NOMO-1 treated with dmso at 0.1 percent for 144 hours (cell line): Measurements from ENCODE around the gene OGDH.

ENCODE experiments used
- DNase-seq: peaks from one replicate; lab custom pipeline; 2025; ENCODE audit not compliant: unreplicated experiment; lab: John Stamatoyannopoulos, UW

The OGDH gene

GRCh38 chr7:44637788-44638594 is 31.6 kb downstream of the OGDH start:
- DNase-seq = peak; percentile 86

GRCh38 chr7:44638611-44639557 is 32.5 kb downstream of the OGDH start:
- peak; percentile 93 for DNase-seq

GRCh38 chr7:44639671-44640321 is 33.4 kb downstream of the OGDH start:
- DNase-seq = no peak

GRCh38 chr7:44643206-44643605 is 36.8 kb downstream of the OGDH start:
- no peak for DNase-seq

- no peak for DNase-seq
Measured at GRCh38 chr7:44645254-44645653, 38.8 kb downstream of the OGDH start.

GRCh38 chr7:44645696-44646095 is 39.3 kb downstream of the OGDH start:
- no peak for DNase-seq

- DNase-seq = no peak
Measured at GRCh38 chr7:44646176-44646920, 39.9 kb downstream of the OGDH start.

- no peak for DNase-seq
Measured at GRCh38 chr7:44646921-44647636, 40.7 kb downstream of the OGDH start.

- no peak for DNase-seq
Measured at GRCh38 chr7:44647981-44648714, 41.7 kb downstream of the OGDH start.

GRCh38 chr7:44650242-44650641 is 43.8 kb downstream of the OGDH start:
- no peak for DNase-seq

- no peak for DNase-seq
Measured at GRCh38 chr7:44650772-44651171, 44.3 kb downstream of the OGDH start.

- no peak for DNase-seq
Measured at GRCh38 chr7:44652535-44652934, 46.1 kb downstream of the OGDH start.

- no peak for DNase-seq
Measured at GRCh38 chr7:44654255-44654796, 47.9 kb downstream of the OGDH start.

- DNase-seq = no peak
Measured at GRCh38 chr7:44655341-44655740, 48.9 kb downstream of the OGDH start.

GRCh38 chr7:44658979-44659378 is 52.6 kb downstream of the OGDH start:
- DNase-seq = no peak

- DNase-seq = no peak
Measured at GRCh38 chr7:44661233-44661632, 54.8 kb downstream of the OGDH start.

GRCh38 chr7:44664780-44665461 is 58.5 kb downstream of the OGDH start:
- no peak for DNase-seq

GRCh38 chr7:44665531-44666213 is 59.2 kb downstream of the OGDH start:
- no peak for DNase-seq
